ENCODE results near the gene TNFRSF17. TPM values are rescaled to one million over a fixed set of nuclear protein-coding genes. Genes with fewer than 3 reads are reported as not detected.
A peak's percentile ranks its signal among the peaks of the same experiment; 100 is the strongest.

Gene TNFRSF17
- total and polyA plus RNA-seq, 8 donors: 0.32 to 1.7 TPM; not detected in 6

GRCh38 chr16:11994143-11995119 is 29.4 kb downstream of the TNFRSF17 start:
- ATAC-seq: peak in 3 of 4 donors; percentile 38 to 89 (median 76)
- no peaks in the 10 kb centered on the region for H3K27me3 ChIP-seq
- intact Hi-C loops (cut with DNase I): no loop called here
- 82 to 88% methylated on average over 8 of the region's 8 CpGs for WGBS, 2 donors
- FAIRE-seq: no peak
- H3K4me3 ChIP-seq: no peak overlapping the region
- H3K36me3 ChIP-seq: no peaks in the 10 kb centered on the region
- peak overlapping the region in 2 of 4 donors; percentile 18 to 57 for H3K27ac ChIP-seq
- no peaks in the 10 kb centered on the region for H3K9me3 ChIP-seq
- no peaks in the 10 kb centered on the region for H3K4me1 ChIP-seq
- TF ChIP-seq CTCF (IDR thresholded peaks at IDR 0.05): no peak
- DNase-seq: peak in 1 of 6 donors; percentile 35

GRCh38 chr16:11996433-11997330 is 31.7 kb downstream of the TNFRSF17 start:
- DNase-seq: no peak
- intact Hi-C loops (cut with DNase I): no loop called here
- Histone ChIP-seq H3K9me3 (no peaks in the 10 kb centered on the region), H3K27me3 (no peaks in the 10 kb centered on the region), H3K27ac (no peak overlapping the region), H3K4me3 (no peak overlapping the region), H3K4me1 (no peaks in the 10 kb centered on the region), H3K36me3 (no peaks in the 10 kb centered on the region)
- TF ChIP-seq CTCF (IDR thresholded peaks at IDR 0.05): no peak
- WGBS, 2 donors: 67 to 69% methylated on average over 9 of the region's 9 CpGs
- FAIRE-seq: no peak
- no peak for ATAC-seq

GRCh38 chr16:12000032-12000431 is 35.0 kb downstream of the TNFRSF17 start:
- WGBS, 2 donors: 84 to 87% methylated on average over 6 of the region's 6 CpGs
- no peak overlapping the region for H3K27ac ChIP-seq
- no peak for DNase-seq
- no peaks in the 10 kb centered on the region for H3K4me1 ChIP-seq
- ATAC-seq: peak in 1 of 4 donors; percentile 39
- H3K36me3 ChIP-seq: no peaks in the 10 kb centered on the region
- no peak for TF ChIP-seq CTCF (IDR thresholded peaks at IDR 0.05)
- H3K4me3 ChIP-seq: no peak overlapping the region
- H3K9me3 ChIP-seq: no peaks in the 10 kb centered on the region
- no peak for FAIRE-seq
- intact Hi-C loops (cut with DNase I): no loop called here
- no peaks in the 10 kb centered on the region for H3K27me3 ChIP-seq

- intact Hi-C loops (cut with DNase I): no loop called here
- no peaks in the 10 kb centered on the region for H3K36me3 ChIP-seq
- no peaks in the 10 kb centered on the region for H3K27me3 ChIP-seq
- H3K9me3 ChIP-seq: no peaks in the 10 kb centered on the region
- H3K4me3 ChIP-seq: no peak overlapping the region
- WGBS, 2 donors: 84 to 92% methylated on average over 11 of the region's 11 CpGs
- DNase-seq (no peak), ATAC-seq (peak in 3 of 4 donors; percentile 29 to 77 (median 42)), FAIRE-seq (no peak)
- no peak for TF ChIP-seq CTCF (IDR thresholded peaks at IDR 0.05)
- no peaks in the 10 kb centered on the region for H3K4me1 ChIP-seq
- no peak overlapping the region for H3K27ac ChIP-seq
Measured at GRCh38 chr16:12002447-12003006, 37.5 kb downstream of the TNFRSF17 start.

All from pancreas (tissue), 10 donors.